HG03571 (cell line): Measurements from ENCODE around the gene TCN2.
A peak's percentile ranks its signal among the peaks of the same experiment; 100 is the strongest.
"Not testable (repeated sequence)": the region's sequence is repeated elsewhere in the genome, so short reads cannot be mapped to it uniquely, and the experiment has no call there.

ENCODE experiments used
- ATAC-seq: cut with Tn5 transposase; IDR thresholded peaks from one replicate; pipeline ENCODE4 v1.9.1; 2021; ENCODE audit not compliant: unreplicated experiment

The TCN2 gene

DNA sequence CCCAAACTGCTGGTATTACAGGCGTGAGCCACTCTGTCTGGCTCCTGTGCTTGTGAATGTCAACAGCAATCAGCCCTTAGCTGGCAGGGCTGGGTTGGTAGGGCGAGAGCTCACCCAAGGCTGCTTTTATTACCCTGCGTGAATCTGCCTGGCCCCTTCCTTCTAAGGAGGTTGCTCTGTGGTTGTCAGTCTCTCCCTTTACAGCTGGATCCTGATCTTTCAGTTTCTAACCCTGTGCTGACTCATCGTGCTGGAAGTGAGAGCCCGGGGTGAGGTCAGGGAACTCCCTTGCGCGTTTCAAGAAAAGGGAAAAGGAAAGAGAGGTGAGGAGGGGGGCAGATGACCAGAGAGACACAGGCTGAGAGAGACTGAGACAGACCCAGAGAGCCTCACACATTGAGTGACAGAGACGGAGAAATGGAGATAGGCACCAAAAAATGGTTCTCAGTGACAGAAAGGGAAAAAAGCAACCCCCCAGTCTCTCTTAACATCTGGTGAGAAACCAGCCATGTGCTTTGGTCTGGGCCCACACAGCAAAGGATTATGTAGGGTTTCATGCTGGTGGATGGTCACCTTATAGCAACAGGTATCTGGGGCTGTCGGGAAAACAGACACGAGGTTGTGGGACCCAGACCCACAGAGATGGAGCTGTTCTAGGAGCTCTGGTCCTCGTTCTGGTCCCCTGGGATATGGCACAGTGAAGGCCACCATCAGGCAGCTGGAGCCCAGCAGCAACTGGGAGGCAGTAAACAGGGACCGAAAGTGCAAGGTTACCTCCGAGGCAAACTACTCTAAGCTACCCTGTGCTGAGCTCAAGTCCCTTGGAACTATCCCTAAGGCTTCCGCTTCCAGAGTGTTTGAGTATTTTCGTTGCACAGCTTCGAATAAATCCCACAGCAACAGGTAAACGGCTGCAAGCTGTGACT is 2.5 kb downstream of the TCN2 start:
- ATAC-seq = no peak

DNA sequence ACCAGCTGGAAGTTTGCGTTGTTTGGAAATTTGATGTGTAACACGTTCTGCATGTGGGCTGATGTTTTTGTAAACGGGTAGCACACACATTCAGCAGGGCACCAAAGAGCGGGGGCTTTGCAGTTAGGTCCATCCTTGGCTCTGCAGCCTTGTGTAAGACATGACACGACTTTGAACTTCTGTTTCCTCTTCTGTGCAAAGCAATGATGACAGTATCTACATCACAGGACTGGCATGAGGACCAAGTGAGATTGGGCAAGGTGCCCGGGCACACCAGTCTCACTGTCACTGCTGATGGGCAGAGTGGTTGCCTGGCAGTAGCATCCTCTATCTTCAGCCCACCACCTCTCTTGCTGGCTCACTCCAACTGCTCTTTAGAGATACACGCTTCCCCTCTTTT is 3.3 kb downstream of the TCN2 start:
- no peak for ATAC-seq

DNA sequence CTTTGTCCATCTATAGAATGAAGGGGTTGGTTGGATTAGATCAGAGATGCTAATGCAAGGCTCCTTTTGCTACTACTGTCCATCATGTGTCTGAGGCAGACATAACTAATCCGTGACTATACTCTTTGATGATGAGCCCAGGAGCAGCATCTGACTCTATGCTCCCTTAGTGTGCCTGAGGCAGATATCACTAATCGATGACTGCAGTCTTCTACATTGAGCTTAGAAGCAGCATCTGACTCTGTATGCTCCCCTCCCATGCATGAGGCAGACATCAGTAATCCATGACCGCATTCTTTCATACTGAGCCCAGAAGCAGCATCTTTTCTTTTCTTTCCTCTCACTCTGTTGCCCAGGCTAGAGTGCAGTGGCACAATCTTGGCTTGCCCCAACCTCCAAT is 4.2 kb downstream of the TCN2 start:
- ATAC-seq = no peak

DNA sequence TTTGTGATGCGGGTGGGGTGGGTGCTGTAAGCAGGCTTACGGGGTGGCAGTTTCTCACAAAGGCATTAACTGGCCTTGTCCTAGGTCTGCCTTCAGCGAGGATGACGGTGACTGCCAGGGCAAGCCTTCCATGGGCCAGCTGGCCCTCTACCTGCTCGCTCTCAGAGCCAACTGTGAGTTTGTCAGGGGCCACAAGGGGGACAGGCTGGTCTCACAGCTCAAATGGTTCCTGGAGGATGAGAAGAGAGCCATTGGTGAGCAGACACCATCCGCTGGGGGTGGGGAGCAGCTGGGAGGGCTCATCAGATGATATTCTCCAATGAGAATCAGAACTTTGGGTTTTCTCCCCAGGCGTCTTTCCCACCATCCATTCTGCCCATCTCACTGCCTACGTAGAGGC is 5.8 kb downstream of the TCN2 start:
- ATAC-seq = no peak

DNA sequence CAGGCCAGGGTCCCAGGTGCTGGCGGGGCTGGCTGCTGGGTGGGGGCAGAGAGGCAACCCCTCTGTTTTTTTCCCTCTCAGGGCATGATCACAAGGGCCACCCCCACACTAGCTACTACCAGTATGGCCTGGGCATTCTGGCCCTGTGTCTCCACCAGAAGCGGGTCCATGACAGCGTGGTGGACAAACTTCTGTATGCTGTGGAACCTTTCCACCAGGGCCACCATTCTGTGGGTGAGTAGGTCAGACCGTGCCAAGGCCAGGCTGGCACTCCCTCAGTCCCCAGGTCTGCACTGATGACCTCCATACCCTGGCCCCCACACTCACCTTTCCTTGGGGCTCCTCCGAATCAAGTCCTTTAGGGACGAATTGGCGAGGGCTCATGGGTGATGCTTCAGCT is 7.3 kb downstream of the TCN2 start:
- ATAC-seq = no peak

DNA sequence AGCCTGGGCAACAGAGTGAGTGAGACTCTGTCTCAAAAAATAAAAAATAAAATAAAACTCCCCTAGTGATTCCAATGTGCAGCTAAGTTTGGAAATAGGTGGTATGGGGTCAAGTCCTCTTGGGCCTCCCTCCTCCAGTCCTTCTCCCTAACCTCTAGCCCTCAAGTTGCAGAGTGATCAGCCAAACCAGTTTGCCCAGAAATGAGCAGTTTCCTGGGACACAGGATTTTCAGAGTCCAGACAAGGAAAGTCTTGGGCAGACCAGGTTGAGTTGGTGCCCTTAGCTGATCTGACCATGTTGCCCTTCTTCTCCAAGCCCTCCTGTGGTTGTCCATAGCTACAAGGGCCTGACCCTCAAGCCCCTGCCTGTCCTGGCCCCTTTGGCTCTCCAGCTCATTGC is 7.9 kb downstream of the TCN2 start:
- ATAC-seq = no peak

DNA sequence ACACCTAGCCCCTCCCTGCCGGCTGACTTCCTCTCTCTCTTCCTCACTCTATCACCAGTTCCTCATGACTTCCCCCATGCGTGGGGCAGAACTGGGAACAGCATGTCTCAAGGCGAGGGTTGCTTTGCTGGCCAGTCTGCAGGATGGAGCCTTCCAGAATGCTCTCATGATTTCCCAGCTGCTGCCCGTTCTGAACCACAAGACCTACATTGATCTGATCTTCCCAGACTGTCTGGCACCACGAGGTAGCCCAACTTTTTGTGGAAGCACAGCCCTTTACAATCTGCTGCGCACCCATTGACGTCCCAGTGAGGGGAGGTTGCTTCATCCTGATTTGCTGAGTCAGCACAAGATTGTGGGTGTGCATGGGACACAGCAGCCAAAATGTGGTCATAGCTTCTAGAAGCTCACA is 8.6 kb downstream of the TCN2 start:
- no peak for ATAC-seq

DNA sequence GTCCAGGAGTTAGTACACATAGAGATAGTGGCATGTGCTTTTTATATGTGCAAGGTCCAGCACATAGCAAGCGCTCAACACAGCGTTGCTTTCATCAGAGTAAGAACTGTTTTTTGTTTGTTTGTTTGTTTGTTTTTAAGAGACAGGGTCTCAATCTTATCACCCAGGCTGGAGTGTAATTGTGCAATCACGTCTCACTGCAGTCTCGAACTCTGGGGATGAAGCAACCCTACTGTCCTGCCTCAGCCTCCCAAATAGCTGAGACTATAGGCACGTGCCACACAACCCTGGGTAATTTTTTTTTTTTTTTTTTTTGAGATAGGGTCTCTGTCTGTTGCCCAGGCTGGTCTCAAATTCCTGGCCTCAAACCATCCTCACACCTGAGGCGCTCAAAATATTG is 10.8 kb downstream of the TCN2 start:
- no peak for ATAC-seq

DNA sequence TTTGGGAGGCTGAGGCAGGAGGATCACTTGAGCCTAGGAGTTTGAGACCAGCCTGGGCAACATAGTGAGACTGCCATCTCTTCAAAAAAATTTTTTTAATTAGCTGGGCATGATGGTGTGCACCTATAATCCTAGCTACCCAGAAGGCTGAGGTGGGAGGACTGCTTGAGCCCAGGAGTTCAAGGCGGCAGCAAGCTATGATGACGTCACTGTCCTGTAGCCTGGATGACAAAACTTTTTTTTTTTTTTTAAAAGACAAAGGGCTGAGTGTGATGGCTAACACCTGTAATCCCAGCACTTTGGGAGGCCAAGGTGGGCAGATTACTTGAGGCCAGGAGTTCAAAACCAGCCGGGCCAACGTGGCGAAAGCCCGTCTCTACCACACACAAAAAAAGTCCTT is 12.9 kb downstream of the TCN2 start:
- not testable (repeated sequence) for ATAC-seq

DNA sequence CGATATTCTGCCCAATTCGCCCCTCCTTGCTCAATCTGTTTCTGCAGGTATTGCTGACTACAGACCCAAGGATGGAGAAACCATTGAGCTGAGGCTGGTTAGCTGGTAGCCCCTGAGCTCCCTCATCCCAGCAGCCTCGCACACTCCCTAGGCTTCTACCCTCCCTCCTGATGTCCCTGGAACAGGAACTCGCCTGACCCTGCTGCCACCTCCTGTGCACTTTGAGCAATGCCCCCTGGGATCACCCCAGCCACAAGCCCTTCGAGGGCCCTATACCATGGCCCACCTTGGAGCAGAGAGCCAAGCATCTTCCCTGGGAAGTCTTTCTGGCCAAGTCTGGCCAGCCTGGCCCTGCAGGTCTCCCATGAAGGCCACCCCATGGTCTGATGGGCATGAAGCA is 19.4 kb downstream of the TCN2 start:
- ATAC-seq = no peak

DNA sequence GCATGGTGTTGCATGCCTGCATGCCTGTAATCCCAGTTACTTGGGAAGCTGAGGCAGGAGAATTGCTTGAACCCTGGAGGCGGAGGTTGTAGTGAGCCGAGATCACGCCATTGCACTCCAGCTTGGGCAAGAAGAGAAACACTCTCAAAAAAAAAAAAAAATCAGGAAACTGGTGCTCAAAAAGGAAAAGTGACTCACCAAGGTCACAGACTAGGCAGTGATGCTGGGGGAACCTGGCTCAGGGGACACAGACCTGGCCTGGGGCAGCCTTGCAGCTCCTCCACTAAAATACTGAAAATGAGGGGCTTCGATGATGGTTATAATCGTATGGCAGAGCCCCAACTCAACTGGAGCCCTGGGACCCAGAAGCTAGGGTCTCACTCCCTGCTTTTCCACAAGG is 20.5 kb downstream of the TCN2 start:
- no peak for ATAC-seq

DNA sequence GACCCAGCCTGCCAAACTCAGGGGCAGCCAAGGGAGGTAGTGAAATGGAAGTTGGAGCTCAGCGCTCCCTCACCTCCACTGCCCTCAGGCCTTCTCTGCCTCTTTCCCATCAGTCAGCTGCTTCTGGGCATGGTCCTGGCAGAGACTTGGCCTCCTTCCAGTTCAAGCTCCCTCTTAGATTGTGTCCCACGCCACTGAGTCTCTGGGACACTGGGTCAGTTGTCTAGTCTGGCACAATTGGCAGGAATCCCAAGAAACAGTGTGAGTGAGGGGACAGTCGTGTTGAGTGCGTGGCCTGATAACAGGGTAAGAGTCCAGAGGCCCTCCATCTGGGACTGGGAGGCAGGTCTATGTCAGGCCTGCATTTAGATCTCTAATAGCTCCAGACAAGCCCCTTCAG is 21.5 kb downstream of the TCN2 start:
- no peak for ATAC-seq

DNA sequence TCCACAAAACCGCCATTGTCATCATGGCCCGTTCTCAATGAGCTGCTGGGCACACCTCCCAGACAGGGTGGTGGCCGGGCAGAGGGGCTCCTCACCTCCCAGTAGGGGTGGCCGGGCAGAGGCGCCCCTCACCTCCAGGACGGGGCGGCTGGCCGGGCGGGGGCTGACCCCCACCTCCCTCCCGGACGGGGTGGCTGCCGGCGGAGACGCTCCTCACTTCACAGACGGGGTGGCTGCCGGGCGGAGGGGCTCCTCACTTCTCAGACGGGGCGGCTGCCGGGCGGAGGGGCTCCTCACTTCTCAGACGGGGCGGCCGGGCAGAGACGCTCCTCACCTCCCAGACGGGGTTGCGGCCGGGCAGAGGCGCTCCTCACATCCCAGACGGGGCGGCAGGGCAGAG is 24.5 kb downstream of the TCN2 start:
- not testable (repeated sequence) for ATAC-seq

DNA sequence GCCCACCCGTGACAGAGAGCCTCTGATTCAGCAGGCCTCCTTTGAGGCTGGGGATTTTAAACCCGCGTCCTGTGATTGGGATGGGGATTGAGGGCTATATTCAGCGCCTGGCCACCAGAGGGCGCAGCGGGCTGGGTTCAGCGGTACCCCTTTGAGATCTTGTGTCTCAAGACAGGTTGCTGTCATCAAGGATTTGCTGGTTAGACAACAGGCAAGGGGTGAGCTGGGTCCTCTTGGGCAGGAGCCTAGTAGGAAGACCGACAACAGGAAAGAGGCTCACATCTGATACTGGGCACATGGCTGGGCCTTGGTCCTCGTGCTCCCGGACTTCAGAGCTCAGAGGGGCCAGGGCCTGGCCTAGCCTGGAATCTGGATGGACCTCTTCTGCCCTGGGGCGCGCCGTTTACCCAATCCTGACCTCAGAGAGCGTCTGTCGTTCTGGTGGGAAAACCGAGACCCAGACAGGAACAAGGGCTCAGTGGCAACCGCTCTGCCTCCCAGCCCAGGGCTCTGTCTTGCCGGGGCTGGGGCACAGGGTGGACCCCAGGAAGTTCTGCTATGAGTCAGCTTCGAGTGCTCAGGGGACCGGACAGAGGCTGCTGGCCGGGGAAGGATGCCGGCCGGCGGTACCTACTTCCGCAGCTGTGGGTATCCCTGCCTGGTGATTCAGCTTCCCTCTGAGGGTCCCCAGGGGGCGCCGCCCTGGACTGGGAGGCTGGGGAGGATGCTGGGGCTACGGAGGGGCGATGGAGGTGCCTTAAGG is 27.7 kb downstream of the TCN2 start:
- peak; percentile 54 for ATAC-seq

DNA sequence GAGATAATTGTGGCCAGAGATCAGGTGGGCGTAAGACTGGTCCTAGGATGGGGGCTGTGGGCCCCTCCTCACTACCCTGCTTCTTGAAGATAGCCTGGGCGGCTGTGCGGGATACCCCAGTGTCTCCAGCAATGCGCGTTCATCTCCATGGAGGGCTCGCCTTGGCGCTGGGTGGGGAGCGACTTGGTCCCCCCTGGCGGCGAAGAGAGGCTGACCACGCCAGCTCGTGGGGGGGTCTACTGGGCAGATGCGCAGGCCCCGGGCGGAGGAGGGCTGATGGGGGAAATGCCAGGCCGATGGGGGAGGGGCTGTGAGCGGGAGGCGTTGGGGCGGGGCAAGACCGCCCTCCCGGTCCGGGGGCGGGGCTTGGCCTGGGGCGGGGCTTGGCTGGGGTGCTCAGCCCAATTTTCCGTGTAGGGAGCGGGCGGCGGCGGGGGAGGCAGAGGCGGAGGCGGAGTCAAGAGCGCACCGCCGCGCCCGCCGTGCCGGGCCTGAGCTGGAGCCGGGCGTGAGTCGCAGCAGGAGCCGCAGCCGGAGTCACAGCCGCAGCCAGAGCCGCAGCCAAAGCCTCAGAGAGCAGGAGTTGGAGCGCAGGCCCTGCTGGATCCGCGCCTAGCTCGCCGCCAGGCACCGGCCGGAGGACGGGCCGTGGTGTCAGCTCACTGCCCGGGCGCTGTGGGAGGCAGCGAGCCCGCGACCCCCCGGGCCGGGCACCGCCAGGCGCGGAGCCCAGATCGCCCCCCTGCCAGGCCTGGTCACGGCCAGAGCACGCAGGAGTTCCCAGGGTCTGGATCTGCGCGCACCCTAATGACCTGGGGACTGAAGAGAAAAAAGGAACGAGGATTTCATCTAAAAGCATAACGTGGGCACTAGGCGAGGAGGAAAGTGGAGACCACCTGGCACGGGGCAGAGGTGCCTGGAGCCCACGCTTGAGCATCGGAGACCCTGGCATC is 28.6 kb downstream of the TCN2 start, which contains the start of gene SLC35E4:
Gene SLC35E4, plus strand, starts transcription at position 509 of the 953 bp plus-strand sequence. CDS start 670 bp downstream, outside the sequence.
- peak; percentile 44 for ATAC-seq

DNA sequence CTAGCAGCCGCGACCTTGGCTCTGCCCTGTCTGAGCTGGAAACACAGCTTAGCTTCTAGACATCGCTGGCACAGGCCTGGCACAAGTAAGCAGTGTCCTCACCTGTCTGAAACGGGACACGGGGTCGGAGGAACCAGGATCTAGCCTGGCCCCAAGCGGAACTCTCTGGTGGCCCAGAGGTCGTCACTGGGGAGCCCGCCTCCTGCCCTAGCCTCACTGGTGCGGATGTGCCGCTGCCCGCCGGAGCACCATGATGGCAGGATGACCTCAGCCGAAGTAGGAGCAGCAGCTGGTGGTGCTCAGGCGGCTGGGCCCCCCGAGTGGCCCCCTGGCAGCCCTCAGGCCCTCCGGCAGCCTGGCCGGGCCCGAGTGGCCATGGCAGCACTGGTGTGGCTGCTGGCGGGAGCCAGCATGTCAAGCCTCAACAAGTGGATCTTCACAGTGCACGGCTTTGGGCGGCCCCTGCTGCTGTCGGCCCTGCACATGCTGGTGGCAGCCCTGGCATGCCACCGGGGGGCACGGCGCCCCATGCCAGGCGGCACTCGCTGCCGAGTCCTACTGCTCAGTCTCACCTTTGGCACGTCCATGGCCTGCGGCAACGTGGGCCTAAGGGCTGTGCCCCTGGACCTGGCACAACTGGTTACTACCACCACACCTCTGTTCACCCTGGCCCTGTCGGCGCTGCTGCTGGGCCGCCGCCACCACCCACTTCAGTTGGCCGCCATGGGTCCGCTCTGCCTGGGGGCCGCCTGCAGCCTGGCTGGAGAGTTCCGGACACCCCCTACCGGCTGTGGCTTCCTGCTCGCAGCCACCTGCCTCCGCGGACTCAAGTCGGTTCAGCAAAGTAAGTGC is 29.5 kb downstream of the TCN2 start:
- ATAC-seq = no peak

DNA sequence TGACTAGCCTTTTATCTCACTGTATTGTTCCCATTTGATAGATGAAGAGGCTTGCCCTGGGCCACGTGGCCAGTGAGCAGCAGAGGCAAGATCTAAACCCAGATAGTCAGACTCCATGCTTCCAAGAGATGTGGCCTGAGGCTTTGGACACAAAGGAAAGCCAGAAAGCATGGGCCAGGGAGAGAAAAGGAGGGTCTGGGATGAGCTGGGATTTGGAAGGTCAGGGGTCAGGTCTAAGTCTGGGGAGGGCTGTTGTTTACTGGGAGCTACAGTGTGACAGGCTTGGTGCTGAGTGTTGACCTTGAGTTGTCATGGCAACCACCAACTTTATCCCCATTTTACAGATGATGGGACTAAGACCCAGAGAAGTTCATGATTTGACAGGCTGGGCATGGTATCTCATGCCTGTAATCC is 30.7 kb downstream of the TCN2 start:
- no peak for ATAC-seq

DNA sequence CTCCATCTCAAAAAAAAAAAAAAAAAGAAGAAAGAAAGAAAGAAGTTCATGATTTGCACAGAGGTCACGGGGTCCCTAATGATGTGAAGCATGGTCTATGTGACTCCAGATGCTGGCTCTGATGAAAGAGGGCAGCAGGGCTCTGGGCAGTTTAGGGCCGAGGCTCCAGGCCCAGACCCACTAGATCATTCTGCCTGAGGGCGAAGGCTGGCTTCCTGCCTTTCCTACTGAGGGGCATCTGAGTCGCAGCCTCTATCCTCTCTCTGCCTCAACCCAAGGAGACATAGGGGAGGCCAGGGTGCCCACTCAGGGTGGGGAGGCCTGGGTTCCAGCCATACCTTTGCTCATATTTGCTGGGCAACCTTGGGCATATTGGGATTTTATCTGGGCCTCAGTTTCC is 33.4 kb downstream of the TCN2 start:
- ATAC-seq = no peak

DNA sequence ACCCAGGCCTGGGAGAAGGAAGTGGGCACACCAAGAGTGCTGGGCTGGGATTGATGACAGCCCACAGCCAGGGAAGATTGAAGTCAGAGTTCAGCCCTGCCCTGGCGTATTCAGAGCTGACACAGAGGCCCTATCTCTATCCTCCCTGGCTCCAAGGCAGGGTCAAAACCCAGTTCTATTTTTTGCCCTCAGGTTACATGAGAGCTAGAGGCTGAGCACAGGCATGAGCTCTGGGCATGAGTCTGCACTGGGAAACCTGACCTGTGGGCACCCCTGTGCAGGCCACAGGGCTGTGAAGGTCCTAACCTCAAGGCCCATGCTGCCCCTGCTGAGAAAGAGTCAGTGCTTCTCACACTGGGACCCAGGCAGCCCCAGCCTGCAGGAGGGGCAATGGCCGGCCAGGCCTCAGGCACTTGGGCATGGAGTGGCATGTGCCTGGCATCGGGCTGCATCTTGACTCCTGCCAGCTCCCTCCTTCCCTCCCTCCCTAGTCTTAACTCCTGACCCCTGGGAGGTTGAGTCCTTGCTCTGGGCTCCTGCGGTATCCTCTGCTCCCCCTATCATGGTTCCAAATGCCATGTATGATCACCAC is 34.0 kb downstream of the TCN2 start:
- no peak for ATAC-seq
